HepG2 (cell line): Measurements from ENCODE around the gene EIF3B. TPM values are rescaled to one million over a fixed set of nuclear protein-coding genes. Genes with fewer than 3 reads are reported as not detected.

Experiments
- DZIP1 ChIP-seq: sonication (generic); formaldehyde crosslinking; IDR thresholded peaks from 2 replicates; pipeline ENCODE4 v1.5.0; 2020; ENCODE audit warnings: mild to moderate bottlenecking, missing genetic modification reagents
- TEAD3 ChIP-seq: optimal IDR thresholded peaks from 2 replicates; pipeline ENCODE3; 2016; ENCODE audit warnings: borderline replicate concordance
- ZNF441 ChIP-seq: sonication (generic); formaldehyde crosslinking; IDR thresholded peaks from 2 replicates; pipeline ENCODE4 v1.7.0; 2021; ENCODE audit warnings: missing genetic modification reagents, borderline replicate concordance
- ZNF609 ChIP-seq: sonication (generic); formaldehyde crosslinking; IDR thresholded peaks from 2 replicates; pipeline ENCODE4 v1.4.0; 2020; ENCODE audit warnings: mild to moderate bottlenecking, missing genetic modification reagents, borderline replicate concordance
- polyA plus RNA-seq, 8 experiments: library from polyadenylated mRNA; depleted of rRNA in 3 of 8; stranded (reverse) in 7 of 8; unstranded in 1 of 8; fragments of >200 nt; fragmentation: Illumina TruSeq in 4 of 8; extraction: Trizol in 4 of 8; gene quantifications; 2 replicates each; pipeline versions ENCODE4 v1.2.1 to v1.2.3, GENCODE V29; 2011 to 2016; ENCODE audit warnings: low read depth in 4 of 8, missing spikeins in 1 of 8, mixed read lengths in 1 of 8; ENCODE audit not compliant: insufficient read depth in 1 of 8
- total RNA-seq, 5 experiments: library from RNA; depleted of rRNA; stranded (reverse); fragments of >200 nt; fragmentation: Illumina TruSeq; extraction: Trizol; gene quantifications; 2 replicates each; pipeline ENCODE4 v1.2.3, GENCODE V29; 2016; ENCODE audit warnings: low read depth in 1 of 5
- TF ChIP-seq, protein P1 (sequence below): sonication (generic); formaldehyde crosslinking; IDR thresholded peaks from 2 replicates; pipeline ENCODE4; 2020; ENCODE audit warnings: missing genetic modification reagents, mild to moderate bottlenecking, borderline replicate concordance

EIF3B gene
- total and polyA plus RNA-seq, 2 of the 13 experiments (the other 11 are each of a cell fraction or from before 2014, with no cell fraction given) = 92.2 to 241 TPM

GRCh38 chr7:2309889-2310331 is 44.7 kb upstream of the EIF3B start (continued):
- no peak for TF ChIP-seq ZNF609 (CRISPR knock-in tag)
- no peak for TF ChIP-seq ZNF441
- TF ChIP-seq, protein P1, sequence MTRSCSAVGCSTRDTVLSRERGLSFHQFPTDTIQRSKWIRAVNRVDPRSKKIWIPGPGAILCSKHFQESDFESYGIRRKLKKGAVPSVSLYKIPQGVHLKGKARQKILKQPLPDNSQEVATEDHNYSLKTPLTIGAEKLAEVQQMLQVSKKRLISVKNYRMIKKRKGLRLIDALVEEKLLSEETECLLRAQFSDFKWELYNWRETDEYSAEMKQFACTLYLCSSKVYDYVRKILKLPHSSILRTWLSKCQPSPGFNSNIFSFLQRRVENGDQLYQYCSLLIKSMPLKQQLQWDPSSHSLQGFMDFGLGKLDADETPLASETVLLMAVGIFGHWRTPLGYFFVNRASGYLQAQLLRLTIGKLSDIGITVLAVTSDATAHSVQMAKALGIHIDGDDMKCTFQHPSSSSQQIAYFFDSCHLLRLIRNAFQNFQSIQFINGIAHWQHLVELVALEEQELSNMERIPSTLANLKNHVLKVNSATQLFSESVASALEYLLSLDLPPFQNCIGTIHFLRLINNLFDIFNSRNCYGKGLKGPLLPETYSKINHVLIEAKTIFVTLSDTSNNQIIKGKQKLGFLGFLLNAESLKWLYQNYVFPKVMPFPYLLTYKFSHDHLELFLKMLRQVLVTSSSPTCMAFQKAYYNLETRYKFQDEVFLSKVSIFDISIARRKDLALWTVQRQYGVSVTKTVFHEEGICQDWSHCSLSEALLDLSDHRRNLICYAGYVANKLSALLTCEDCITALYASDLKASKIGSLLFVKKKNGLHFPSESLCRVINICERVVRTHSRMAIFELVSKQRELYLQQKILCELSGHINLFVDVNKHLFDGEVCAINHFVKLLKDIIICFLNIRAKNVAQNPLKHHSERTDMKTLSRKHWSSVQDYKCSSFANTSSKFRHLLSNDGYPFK (CRISPR knock-in tag) = no peak
- no peak for TF ChIP-seq DZIP1 (CRISPR knock-in tag)
- peak; percentile 90 for TF ChIP-seq TEAD3 (CRISPR knock-in tag)
- TF ChIP-seq, all 625 proteins: peak for 5
